K562 (cell line): Measurements from ENCODE around the gene RNF121.

Source experiments
- EZH2 ChIP-seq: IDR thresholded peaks from 2 replicates; pipeline ENCODE4 v1.6.1; 2012; ENCODE audit warnings: low read depth, mild to moderate bottlenecking, inconsistent platforms, low read length, borderline replicate concordance
- HDAC6 ChIP-seq: IDR thresholded peaks from 2 replicates; pipeline ENCODE4 v1.6.1; 2012; ENCODE audit warnings: low read depth, mild to moderate bottlenecking, control low read depth, inconsistent platforms, low read length, moderate library complexity
- KDM1A ChIP-seq, 2 experiments: fragments of 450-650 bp; IDR thresholded peaks; 2 replicates each; pipeline ENCODE4 v1.6.1; 2016; ENCODE audit warnings: mild to moderate bottlenecking in 2 of 2
- TF ChIP-seq, protein P1 (sequence below): fragments of 450-650 bp; IDR thresholded peaks from 2 replicates; pipeline ENCODE4 v1.6.1; 2016; ENCODE audit warnings: mild to moderate bottlenecking, moderate library complexity
- TF ChIP-seq, protein P2 (sequence below), 3 experiments: IDR thresholded peaks in 2 of 3; conservative IDR thresholded peaks in 1 of 3; 2 replicates each; pipeline ENCODE4 v1.5.1; 2011 to 2012; ENCODE audit warnings: low read length in 3 of 3, mild to moderate bottlenecking in 3 of 3, control low read depth in 2 of 3, improper control_type of control experiment in 1 of 3, inconsistent platforms in 1 of 3, low read depth in 1 of 3, mixed read lengths in 1 of 3, moderate library complexity in 1 of 3; ENCODE audit not compliant: insufficient read depth in 2 of 3

DNA sequence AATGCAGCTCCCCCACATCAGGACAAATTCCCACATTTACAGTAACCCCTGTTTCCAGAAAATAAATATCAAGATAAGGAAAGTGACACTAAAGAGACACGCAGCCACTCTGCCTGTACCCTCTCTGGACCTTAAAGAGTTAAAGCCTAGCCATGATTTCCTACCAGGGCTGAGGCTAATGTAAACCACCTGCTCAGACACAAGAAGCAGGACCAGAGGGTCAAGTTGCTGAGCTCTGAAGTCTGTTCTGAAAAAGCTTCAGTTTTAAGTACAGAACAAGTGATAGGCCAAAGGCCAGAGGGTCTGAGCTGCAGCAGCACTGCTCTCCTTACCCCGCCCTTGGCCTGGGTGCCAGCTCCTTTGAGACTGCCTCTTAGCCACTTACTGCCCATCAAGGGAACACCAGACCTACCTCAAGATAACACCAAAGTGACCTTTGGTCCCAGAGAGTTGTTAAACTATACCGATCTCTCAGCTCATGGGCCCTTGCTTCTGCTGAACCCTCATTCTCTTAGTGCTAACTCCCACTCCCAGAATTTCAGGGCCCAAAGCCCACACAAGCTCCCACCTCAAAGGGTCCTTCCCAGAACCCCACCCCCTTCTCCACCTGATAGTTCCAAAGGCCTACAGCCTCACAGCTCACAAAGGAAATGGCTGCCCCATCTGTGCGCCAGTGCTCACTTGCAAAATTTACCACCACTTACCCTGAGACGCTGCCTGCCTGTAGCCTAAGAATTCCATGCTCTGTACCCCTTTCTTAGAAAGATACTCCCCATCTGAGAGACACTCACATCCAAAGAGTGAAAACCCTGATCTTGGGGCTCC, 110.4 kb downstream of the RNF121 start:
- TF ChIP-seq HDAC6 (no peak), KDM1A (IDR thresholded peaks at IDR 0.05) (no peak), EZH2 (no peak)
- TF ChIP-seq, protein P1, sequence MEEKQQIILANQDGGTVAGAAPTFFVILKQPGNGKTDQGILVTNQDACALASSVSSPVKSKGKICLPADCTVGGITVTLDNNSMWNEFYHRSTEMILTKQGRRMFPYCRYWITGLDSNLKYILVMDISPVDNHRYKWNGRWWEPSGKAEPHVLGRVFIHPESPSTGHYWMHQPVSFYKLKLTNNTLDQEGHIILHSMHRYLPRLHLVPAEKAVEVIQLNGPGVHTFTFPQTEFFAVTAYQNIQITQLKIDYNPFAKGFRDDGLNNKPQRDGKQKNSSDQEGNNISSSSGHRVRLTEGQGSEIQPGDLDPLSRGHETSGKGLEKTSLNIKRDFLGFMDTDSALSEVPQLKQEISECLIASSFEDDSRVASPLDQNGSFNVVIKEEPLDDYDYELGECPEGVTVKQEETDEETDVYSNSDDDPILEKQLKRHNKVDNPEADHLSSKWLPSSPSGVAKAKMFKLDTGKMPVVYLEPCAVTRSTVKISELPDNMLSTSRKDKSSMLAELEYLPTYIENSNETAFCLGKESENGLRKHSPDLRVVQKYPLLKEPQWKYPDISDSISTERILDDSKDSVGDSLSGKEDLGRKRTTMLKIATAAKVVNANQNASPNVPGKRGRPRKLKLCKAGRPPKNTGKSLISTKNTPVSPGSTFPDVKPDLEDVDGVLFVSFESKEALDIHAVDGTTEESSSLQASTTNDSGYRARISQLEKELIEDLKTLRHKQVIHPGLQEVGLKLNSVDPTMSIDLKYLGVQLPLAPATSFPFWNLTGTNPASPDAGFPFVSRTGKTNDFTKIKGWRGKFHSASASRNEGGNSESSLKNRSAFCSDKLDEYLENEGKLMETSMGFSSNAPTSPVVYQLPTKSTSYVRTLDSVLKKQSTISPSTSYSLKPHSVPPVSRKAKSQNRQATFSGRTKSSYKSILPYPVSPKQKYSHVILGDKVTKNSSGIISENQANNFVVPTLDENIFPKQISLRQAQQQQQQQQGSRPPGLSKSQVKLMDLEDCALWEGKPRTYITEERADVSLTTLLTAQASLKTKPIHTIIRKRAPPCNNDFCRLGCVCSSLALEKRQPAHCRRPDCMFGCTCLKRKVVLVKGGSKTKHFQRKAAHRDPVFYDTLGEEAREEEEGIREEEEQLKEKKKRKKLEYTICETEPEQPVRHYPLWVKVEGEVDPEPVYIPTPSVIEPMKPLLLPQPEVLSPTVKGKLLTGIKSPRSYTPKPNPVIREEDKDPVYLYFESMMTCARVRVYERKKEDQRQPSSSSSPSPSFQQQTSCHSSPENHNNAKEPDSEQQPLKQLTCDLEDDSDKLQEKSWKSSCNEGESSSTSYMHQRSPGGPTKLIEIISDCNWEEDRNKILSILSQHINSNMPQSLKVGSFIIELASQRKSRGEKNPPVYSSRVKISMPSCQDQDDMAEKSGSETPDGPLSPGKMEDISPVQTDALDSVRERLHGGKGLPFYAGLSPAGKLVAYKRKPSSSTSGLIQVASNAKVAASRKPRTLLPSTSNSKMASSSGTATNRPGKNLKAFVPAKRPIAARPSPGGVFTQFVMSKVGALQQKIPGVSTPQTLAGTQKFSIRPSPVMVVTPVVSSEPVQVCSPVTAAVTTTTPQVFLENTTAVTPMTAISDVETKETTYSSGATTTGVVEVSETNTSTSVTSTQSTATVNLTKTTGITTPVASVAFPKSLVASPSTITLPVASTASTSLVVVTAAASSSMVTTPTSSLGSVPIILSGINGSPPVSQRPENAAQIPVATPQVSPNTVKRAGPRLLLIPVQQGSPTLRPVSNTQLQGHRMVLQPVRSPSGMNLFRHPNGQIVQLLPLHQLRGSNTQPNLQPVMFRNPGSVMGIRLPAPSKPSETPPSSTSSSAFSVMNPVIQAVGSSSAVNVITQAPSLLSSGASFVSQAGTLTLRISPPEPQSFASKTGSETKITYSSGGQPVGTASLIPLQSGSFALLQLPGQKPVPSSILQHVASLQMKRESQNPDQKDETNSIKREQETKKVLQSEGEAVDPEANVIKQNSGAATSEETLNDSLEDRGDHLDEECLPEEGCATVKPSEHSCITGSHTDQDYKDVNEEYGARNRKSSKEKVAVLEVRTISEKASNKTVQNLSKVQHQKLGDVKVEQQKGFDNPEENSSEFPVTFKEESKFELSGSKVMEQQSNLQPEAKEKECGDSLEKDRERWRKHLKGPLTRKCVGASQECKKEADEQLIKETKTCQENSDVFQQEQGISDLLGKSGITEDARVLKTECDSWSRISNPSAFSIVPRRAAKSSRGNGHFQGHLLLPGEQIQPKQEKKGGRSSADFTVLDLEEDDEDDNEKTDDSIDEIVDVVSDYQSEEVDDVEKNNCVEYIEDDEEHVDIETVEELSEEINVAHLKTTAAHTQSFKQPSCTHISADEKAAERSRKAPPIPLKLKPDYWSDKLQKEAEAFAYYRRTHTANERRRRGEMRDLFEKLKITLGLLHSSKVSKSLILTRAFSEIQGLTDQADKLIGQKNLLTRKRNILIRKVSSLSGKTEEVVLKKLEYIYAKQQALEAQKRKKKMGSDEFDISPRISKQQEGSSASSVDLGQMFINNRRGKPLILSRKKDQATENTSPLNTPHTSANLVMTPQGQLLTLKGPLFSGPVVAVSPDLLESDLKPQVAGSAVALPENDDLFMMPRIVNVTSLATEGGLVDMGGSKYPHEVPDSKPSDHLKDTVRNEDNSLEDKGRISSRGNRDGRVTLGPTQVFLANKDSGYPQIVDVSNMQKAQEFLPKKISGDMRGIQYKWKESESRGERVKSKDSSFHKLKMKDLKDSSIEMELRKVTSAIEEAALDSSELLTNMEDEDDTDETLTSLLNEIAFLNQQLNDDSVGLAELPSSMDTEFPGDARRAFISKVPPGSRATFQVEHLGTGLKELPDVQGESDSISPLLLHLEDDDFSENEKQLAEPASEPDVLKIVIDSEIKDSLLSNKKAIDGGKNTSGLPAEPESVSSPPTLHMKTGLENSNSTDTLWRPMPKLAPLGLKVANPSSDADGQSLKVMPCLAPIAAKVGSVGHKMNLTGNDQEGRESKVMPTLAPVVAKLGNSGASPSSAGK: no peak
- TF ChIP-seq, protein P2, sequence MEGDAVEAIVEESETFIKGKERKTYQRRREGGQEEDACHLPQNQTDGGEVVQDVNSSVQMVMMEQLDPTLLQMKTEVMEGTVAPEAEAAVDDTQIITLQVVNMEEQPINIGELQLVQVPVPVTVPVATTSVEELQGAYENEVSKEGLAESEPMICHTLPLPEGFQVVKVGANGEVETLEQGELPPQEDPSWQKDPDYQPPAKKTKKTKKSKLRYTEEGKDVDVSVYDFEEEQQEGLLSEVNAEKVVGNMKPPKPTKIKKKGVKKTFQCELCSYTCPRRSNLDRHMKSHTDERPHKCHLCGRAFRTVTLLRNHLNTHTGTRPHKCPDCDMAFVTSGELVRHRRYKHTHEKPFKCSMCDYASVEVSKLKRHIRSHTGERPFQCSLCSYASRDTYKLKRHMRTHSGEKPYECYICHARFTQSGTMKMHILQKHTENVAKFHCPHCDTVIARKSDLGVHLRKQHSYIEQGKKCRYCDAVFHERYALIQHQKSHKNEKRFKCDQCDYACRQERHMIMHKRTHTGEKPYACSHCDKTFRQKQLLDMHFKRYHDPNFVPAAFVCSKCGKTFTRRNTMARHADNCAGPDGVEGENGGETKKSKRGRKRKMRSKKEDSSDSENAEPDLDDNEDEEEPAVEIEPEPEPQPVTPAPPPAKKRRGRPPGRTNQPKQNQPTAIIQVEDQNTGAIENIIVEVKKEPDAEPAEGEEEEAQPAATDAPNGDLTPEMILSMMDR (IDR thresholded peaks at IDR 0.05 in 2 of 3, conservative IDR thresholded peaks at IDR 0.05 in 1 of 3; ENCODE audit: insufficient read depth in 2 of 3, low read depth in 1 of 3, low read length in 3 of 3): no peak
